Muscle layer of colon (tissue), 2 donors: ENCODE measurements around the gene FAM20A.
A peak's percentile ranks its signal among the peaks of the same experiment; 100 is the strongest.

Experiments
- H3K27ac ChIP-seq: one replicate; pipeline ENCODE4 v1.7.0; 2013; ENCODE audit warnings: low read depth, mild to moderate bottlenecking, low read length, moderate library complexity
- H3K27me3 ChIP-seq, 2 donors: one replicate each; pipeline ENCODE4 v1.7.0; 2013; ENCODE audit warnings: low read length in 2 of 2, mild to moderate bottlenecking in 2 of 2; ENCODE audit not compliant: insufficient read depth in 2 of 2, control insufficient read depth in 1 of 2
- H3K36me3 ChIP-seq: one replicate; pipeline ENCODE4 v1.7.0; 2013; ENCODE audit warnings: mild to moderate bottlenecking, low read length; ENCODE audit not compliant: insufficient read depth
- H3K4me1 ChIP-seq: one replicate; pipeline ENCODE4 v1.7.0; 2013; ENCODE audit warnings: mild to moderate bottlenecking, low read length; ENCODE audit not compliant: insufficient read depth
- H3K4me3 ChIP-seq, 2 donors: one replicate each; pipeline ENCODE4 v1.7.0; 2013; ENCODE audit warnings: low read length in 2 of 2, low read depth in 1 of 2, mild to moderate bottlenecking in 1 of 2, moderate library complexity in 1 of 2
- H3K9ac ChIP-seq: one replicate; pipeline ENCODE4 v1.7.0; 2013; ENCODE audit warnings: low read length
- H3K9me3 ChIP-seq: one replicate; pipeline ENCODE4 v1.7.0; 2013; ENCODE audit warnings: mild to moderate bottlenecking, low read length
- donor health status: abdominal sarcoma.
- donor health status: Adenocarcinoma of cecum.

The FAM20A gene

GRCh38 chr17:68513932-68514331, 87.2 kb downstream of the FAM20A start:
- Histone ChIP-seq H3K36me3 (peaks cover 17% of the 10 kb centered on the region), H3K4me1 (peaks cover 20% of the 10 kb centered on the region), H3K27ac (peak overlapping the region; percentile 98), H3K4me3 (peak overlapping the region; percentile 95 to 97), H3K9me3 (no peaks in the 10 kb centered on the region), H3K27me3 (no peaks in the 10 kb centered on the region), H3K9ac (peak overlapping the region; percentile 85)

- H3K4me3 ChIP-seq = peak overlapping the region; percentile 95 to 97
- peak overlapping the region; percentile 98 for H3K27ac ChIP-seq
- no peaks in the 10 kb centered on the region for H3K9me3 ChIP-seq
- peaks cover 15% of the 10 kb centered on the region for H3K36me3 ChIP-seq
- peaks cover 16% of the 10 kb centered on the region for H3K4me1 ChIP-seq
- H3K27me3 ChIP-seq = no peaks in the 10 kb centered on the region
- H3K9ac ChIP-seq = peak overlapping the region; percentile 85
Measured at GRCh38 chr17:68512960-68513474, 88.2 kb downstream of the FAM20A start.

- Histone ChIP-seq H3K9me3 (no peaks in the 10 kb centered on the region), H3K27ac (peak within 1 kb of the TSS; percentile 98), H3K36me3 (peaks cover 9% of the 10 kb centered on the region), H3K9ac (peak within 1 kb of the TSS; percentile 85), H3K27me3 (no peaks in the 10 kb centered on the region), H3K4me3 (peak within 1 kb of the TSS; percentile 95 to 97), H3K4me1 (peaks cover 15% of the 10 kb centered on the region)
Measured at GRCh38 chr17:68512247-68512959, 88.8 kb downstream of the FAM20A start, which contains the start of gene PRKAR1A. TSS of gene PRKAR1A (plus strand) at chr17:68512430. CDS start at chr17:68515400, 2,970 bp downstream.

- peaks cover 15% of the 10 kb centered on the region for H3K4me1 ChIP-seq
- peak overlapping the region; percentile 95 to 97 for H3K4me3 ChIP-seq
- H3K9me3 ChIP-seq = no peaks in the 10 kb centered on the region
- peaks cover 2% of the 10 kb centered on the region for H3K36me3 ChIP-seq
- H3K27me3 ChIP-seq = no peaks in the 10 kb centered on the region
- H3K27ac ChIP-seq = peak overlapping the region; percentile 98
- H3K9ac ChIP-seq = peak overlapping the region; percentile 85
Measured at GRCh38 chr17:68511671-68512246, 89.4 kb downstream of the FAM20A start.

- Histone ChIP-seq H3K27me3 (no peaks in the 10 kb centered on the region), H3K9me3 (no peaks in the 10 kb centered on the region), H3K4me1 (peaks cover 15% of the 10 kb centered on the region), H3K9ac (no peak overlapping the region), H3K4me3 (peak overlapping the region; percentile 95 to 97), H3K36me3 (no peaks in the 10 kb centered on the region), H3K27ac (peak overlapping the region; percentile 98)
Measured at GRCh38 chr17:68511254-68511670, 89.9 kb downstream of the FAM20A start.

- Histone ChIP-seq H3K27ac (no peak overlapping the region), H3K27me3 (no peaks in the 10 kb centered on the region), H3K4me3 (no peak overlapping the region), H3K4me1 (peaks cover 3% of the 10 kb centered on the region), H3K9ac (no peak overlapping the region), H3K9me3 (no peaks in the 10 kb centered on the region), H3K36me3 (no peaks in the 10 kb centered on the region)
Measured at GRCh38 chr17:68509141-68510057, 91.8 kb downstream of the FAM20A start.

GRCh38 chr17:68507576-68507975, 93.6 kb downstream of the FAM20A start:
- Histone ChIP-seq H3K9me3 (no peaks in the 10 kb centered on the region), H3K4me1 (no peaks in the 10 kb centered on the region), H3K27ac (no peak overlapping the region), H3K9ac (no peak overlapping the region), H3K27me3 (no peaks in the 10 kb centered on the region), H3K36me3 (no peaks in the 10 kb centered on the region), H3K4me3 (no peak overlapping the region)

GRCh38 chr17:68505951-68506350, 95.2 kb downstream of the FAM20A start:
- Histone ChIP-seq H3K4me1 (no peaks in the 10 kb centered on the region), H3K27me3 (no peaks in the 10 kb centered on the region), H3K9me3 (no peaks in the 10 kb centered on the region), H3K9ac (no peak overlapping the region), H3K27ac (no peak overlapping the region), H3K36me3 (no peaks in the 10 kb centered on the region), H3K4me3 (no peak overlapping the region)

GRCh38 chr17:68501074-68501473, 100.1 kb downstream of the FAM20A start:
- no peaks in the 10 kb centered on the region for H3K4me1 ChIP-seq
- H3K27ac ChIP-seq = no peak overlapping the region
- no peak overlapping the region for H3K9ac ChIP-seq
- no peaks in the 10 kb centered on the region for H3K36me3 ChIP-seq
- H3K9me3 ChIP-seq = no peaks in the 10 kb centered on the region
- H3K4me3 ChIP-seq = no peak overlapping the region
- no peaks in the 10 kb centered on the region for H3K27me3 ChIP-seq

GRCh38 chr17:68499587-68499986, 101.6 kb downstream of the FAM20A start:
- Histone ChIP-seq H3K27me3 (no peaks in the 10 kb centered on the region), H3K27ac (no peak overlapping the region), H3K9ac (no peak overlapping the region), H3K4me1 (no peaks in the 10 kb centered on the region), H3K4me3 (no peak overlapping the region), H3K9me3 (no peaks in the 10 kb centered on the region), H3K36me3 (no peaks in the 10 kb centered on the region)
